ENCODE results near the gene MZT2A.
"Not testable (repeated sequence)": the region's sequence is repeated elsewhere in the genome, so short reads cannot be mapped to it uniquely, and the experiment has no call there.

The MZT2A gene

DNA sequence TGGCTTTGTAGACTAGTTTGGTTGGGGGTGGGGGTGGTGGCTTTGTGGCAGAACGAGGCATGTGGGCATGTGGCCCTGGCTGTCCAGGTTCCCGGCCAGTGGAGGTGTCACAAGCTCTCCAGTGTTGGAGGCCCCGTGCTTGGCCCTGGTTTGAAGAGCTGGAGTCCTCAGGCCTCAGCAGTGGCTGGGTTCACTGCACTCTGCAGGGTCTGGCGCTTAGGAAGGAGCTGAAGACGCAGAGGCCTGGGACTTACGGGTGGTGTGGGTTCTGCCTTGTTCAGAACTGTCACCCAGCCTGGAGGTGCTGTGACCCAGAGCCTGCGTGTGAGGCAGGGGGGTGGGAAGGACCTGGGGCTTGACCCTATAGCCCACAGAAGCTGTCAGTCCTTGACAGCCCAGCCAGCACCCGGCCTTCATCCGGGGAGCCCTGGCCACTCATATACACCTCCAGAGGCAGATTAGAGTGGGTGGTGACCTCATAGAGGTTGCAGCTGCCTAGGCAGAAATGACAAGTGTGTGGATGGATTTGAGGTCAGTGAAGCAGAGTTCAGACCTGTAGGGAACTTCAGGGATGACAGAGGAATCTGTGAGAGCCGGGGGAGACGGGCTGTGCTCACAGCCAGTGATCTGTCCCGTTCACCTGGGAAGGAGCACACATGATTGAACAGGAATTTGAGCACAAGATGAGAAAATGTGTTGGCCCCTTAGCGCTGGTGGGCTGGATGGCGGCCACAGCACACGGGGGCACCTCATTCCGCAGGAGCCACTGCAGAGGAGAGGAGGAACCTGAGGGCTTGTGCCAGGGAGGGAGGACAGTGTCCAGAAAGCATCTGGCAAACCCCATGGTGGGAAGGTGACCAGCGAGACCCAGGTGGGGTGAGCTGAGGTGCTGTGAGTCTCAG lies 20.0 kb upstream of the MZT2A start:
- H3K4me3 ChIP-seq (ENCODE audit: insufficient read length, low read depth); H3K9ac ChIP-seq (ENCODE audit: insufficient read length, low read depth); DNase-seq (ENCODE audit: low read depth, low spot score); H3K9me3 ChIP-seq (ENCODE audit: insufficient read depth, low read length); H3K4me1 ChIP-seq (ENCODE audit: insufficient read depth, insufficient read length); H3K27me3 ChIP-seq (ENCODE audit: insufficient read depth, insufficient read length): not testable (repeated sequence)
- H3K36me3 ChIP-seq (ENCODE audit: insufficient read depth, insufficient read length, low read length): peaks cover 78% of the 10 kb centered on the region

DNA sequence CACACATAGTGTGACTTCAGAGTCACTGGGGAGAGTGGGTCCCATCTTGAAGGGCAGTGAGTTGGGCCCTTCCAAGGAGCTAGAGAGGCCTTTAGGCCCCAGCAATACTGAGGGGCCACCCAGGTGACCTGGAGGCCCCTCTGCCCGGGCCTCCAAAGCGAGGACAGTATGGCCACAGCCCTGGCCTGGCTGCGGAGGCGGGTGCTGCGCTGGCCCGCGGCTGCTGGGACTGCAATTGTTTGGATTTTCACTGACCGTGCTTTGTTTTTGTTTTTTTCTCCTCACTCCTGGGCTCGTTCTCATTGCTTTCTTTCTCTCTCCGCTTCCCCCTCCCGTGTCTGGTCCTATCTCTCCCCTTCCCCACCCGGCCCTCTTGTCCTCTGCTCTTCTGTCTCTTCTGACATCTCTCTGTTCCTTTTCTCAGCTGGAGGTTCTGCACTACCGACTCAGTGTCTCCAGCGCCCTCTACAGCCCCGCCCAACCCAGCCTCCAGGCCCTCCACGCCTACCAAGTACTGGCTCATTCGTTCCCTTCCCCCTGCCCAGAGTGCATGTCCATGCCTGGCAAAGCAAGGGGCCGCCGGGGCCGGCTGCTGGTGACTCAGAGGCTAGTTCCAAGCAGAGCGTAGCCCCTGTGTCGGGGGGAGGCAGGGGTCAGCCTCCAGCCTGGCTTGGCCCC lies 19.2 kb upstream of the MZT2A start:
- H3K27me3 ChIP-seq (ENCODE audit: insufficient read depth, insufficient read length); H3K4me1 ChIP-seq (ENCODE audit: insufficient read depth, insufficient read length); DNase-seq (ENCODE audit: low read depth, low spot score); H3K9me3 ChIP-seq (ENCODE audit: insufficient read depth, low read length); H3K4me3 ChIP-seq (ENCODE audit: insufficient read length, low read depth); H3K9ac ChIP-seq (ENCODE audit: insufficient read length, low read depth): not testable (repeated sequence)
- peaks cover 78% of the 10 kb centered on the region for H3K36me3 ChIP-seq (ENCODE audit: insufficient read depth, insufficient read length, low read length)

DNA sequence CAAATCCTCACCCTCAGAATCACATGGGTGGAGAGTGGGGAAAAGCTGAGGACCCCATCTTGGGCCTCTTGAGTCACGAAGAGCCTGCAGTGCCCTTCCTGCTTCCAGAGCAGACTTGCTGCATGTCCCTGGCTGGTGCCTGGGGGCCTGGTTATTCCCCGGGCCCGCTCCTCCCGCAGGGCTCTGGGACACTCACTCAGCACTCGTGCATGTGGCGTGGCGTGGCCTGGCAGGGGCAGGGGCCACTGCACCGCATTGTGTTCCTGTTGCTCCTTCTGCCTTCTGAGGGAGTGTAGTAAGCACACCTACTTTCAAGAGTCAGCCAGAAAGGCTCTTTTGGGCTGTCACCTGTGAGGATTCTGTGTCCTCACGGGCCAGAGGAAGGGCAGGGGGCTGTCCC lies 17.4 kb upstream of the MZT2A start:
- TF ChIP-seq ZNF274 (IDR thresholded peaks at IDR 0.05; ENCODE audit: low read depth, low read length): no peak
- no peak for TF ChIP-seq SUZ12 (IDR thresholded peaks at IDR 0.05; ENCODE audit: extremely low read depth, insufficient read depth, insufficient read length)
- TF ChIP-seq YY1 (IDR thresholded peaks at IDR 0.05; ENCODE audit: insufficient read depth, insufficient read length): no peak
- Histone ChIP-seq H3K27me3 (ENCODE audit: insufficient read depth, insufficient read length) (no peaks in the 10 kb centered on the region), H3K4me3 (ENCODE audit: insufficient read length, low read depth) (no peak overlapping the region), H3K36me3 (ENCODE audit: insufficient read depth, insufficient read length, low read length) (peaks cover 81% of the 10 kb centered on the region), H3K9me3 (ENCODE audit: insufficient read depth, low read length) (no peaks in the 10 kb centered on the region), H3K9ac (ENCODE audit: insufficient read length, low read depth) (no peak overlapping the region), H3K4me1 (ENCODE audit: insufficient read depth, insufficient read length) (no peaks in the 10 kb centered on the region)
- DNase-seq (ENCODE audit: low read depth, low spot score): no peak

DNA sequence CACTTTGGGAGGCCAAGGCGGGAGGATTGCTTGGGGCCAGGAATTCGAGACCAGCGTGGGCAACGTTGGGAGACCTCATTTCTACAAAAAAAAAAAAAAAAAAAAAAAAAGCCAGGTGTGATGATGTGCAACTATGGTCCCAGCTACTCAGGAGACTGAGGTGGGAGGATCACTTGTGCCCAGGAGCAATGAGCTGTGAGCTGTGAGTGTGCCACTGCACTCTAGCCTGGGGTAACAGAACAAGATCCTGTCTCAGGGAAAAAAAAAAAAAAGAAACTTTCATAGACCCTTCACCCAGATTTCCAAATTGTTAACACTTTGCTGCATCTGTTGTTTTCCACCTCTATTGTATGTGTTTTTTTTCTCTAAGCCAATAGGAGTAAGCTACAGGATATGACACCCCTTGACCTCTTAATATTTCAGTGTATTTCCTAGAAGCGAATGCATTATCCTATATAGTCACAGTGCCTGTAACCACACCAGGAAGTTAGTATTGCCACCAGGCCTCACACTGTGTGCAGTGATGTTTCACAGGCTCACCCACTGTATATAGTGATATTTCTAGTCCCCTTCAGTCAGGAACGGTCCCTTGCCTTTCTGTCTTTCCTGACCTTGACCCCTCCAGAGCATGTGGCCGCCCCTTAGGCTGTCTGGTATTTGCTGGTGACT lies 12.0 kb upstream of the MZT2A start:
- not testable (repeated sequence) for H3K4me3 ChIP-seq (ENCODE audit: insufficient read length, low read depth); H3K9me3 ChIP-seq (ENCODE audit: insufficient read depth, low read length); H3K27me3 ChIP-seq (ENCODE audit: insufficient read depth, insufficient read length); DNase-seq (ENCODE audit: low read depth, low spot score); H3K4me1 ChIP-seq (ENCODE audit: insufficient read depth, insufficient read length); H3K9ac ChIP-seq (ENCODE audit: insufficient read length, low read depth)
- peaks cover 95% of the 10 kb centered on the region for H3K36me3 ChIP-seq (ENCODE audit: insufficient read depth, insufficient read length, low read length)

DNA sequence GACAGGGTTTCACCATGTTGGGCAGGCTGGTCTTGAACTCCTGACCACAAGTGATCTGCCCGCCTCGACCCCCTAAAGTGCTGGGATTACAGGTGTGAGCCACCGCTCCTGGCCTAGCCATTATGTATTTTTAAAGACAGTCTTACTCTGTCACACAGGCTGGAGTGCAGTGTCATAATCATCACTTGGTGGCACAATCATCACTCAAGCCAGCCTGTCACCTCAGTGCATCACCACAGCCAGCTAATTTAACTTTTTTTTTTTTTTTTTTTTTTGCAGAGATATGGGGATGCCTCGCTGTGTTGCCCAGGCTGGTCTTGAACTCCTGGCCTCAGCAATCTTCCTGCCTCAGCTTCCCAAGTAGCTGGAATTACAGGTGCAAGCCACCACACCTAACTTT lies 11.4 kb upstream of the MZT2A start:
- not testable (repeated sequence) for H3K9ac ChIP-seq (ENCODE audit: insufficient read length, low read depth); DNase-seq (ENCODE audit: low read depth, low spot score); H3K4me3 ChIP-seq (ENCODE audit: insufficient read length, low read depth); H3K4me1 ChIP-seq (ENCODE audit: insufficient read depth, insufficient read length); H3K9me3 ChIP-seq (ENCODE audit: insufficient read depth, low read length); H3K27me3 ChIP-seq (ENCODE audit: insufficient read depth, insufficient read length)
- H3K36me3 ChIP-seq (ENCODE audit: insufficient read depth, insufficient read length, low read length): peaks cover 95% of the 10 kb centered on the region

DNA sequence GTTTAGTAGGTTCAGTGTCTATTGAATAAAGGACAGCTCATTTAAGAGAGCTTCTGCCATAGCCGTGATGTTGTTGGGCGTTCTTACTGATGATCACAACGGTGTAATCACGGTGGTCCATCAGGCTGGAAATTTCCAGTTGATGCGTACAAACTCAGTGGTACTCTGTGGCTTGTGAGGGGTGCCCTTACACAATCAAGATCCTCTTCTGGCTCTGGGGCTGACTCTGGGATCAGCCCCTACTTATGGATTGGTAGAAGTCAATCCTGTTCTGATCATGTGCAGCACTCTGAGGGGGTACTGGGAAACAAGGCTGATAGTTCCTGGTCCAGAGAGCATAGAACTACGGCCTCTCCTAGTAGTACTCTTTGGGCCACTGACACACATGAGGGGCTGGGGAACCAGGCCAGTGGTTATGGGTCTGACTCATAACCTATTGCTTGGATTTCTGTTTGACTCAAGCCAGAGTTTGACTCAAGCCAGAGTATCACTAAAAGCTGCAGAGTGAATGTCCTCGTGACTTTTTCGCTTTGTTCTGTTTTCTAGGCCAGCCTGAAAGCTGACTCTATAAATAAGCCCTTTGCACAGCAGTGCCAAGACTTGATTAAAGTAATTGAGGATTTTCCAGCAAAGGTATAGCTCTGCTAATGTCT lies 6.2 kb upstream of the MZT2A start:
- not testable (repeated sequence) for DNase-seq (ENCODE audit: low read depth, low spot score); H3K9me3 ChIP-seq (ENCODE audit: insufficient read depth, low read length); H3K9ac ChIP-seq (ENCODE audit: insufficient read length, low read depth); H3K27me3 ChIP-seq (ENCODE audit: insufficient read depth, insufficient read length); H3K4me3 ChIP-seq (ENCODE audit: insufficient read length, low read depth); H3K4me1 ChIP-seq (ENCODE audit: insufficient read depth, insufficient read length)
- peaks cover 70% of the 10 kb centered on the region for H3K36me3 ChIP-seq (ENCODE audit: insufficient read depth, insufficient read length, low read length)

DNA sequence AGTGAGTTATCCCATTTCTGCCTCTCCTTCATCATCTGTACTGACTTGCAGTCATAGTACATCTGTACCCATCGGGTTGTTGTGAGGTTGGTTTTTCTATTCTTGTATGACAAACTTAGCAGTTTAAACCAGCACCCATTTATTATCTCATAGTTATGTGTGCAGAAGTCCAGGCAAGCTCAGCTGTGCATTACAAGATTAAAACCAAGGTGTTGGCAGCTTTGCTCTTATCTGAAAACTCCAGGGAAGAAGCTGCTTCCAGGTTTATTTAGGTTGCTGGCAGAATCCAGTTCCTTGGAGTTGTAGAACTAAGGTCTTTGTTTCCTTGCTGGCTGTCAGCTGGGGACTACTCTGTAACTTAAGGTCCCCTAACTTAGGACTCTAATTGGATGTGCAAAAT lies 3.3 kb upstream of the MZT2A start:
- not testable (repeated sequence) for H3K4me1 ChIP-seq (ENCODE audit: insufficient read depth, insufficient read length); H3K27me3 ChIP-seq (ENCODE audit: insufficient read depth, insufficient read length); DNase-seq (ENCODE audit: low read depth, low spot score); H3K9me3 ChIP-seq (ENCODE audit: insufficient read depth, low read length); H3K4me3 ChIP-seq (ENCODE audit: insufficient read length, low read depth); H3K9ac ChIP-seq (ENCODE audit: insufficient read length, low read depth)
- H3K36me3 ChIP-seq (ENCODE audit: insufficient read depth, insufficient read length, low read length): peaks cover 52% of the 10 kb centered on the region
